OCI-LY7 (cell line): ENCODE results near the gene HSD11B1. TPM values are rescaled to one million over a fixed set of nuclear protein-coding genes. Genes with fewer than 3 reads are reported as not detected.
A peak's percentile ranks its signal among the peaks of the same experiment; 100 is the strongest.

Source experiments
- BruUV-seq: library from RNA; stranded (reverse); fragments of 400-500 nt; replicated peaks from 2 replicates; lab custom pipeline; 2021; lab: Mats Ljungman, UMichigan
- CTCF ChIA-PET: fragments of 300-600 bp; sonication (Branson Sonifier 250); formaldehyde crosslinking; loops from one replicate; lab custom pipeline; 2022; ENCODE audit warnings: antibody characterized with exemption; ENCODE audit not compliant: unreplicated experiment; lab: Charles Lee
- POLR2A ChIA-PET: fragments of 300-600 bp; sonication (Branson Sonifier 250); formaldehyde crosslinking; loops from one replicate; lab custom pipeline; 2022; ENCODE audit warnings: antibody characterized with exemption; lab: Charles Lee
- DNase-seq: peaks from one replicate; pipeline ENCODE4 v3.0.0-alpha.2; 2015; ENCODE audit warnings: low spot score
- H2AFZ ChIP-seq: fragments of 200-600 bp; sonication (generic), shearing (Covaris generic); 2 replicates; pipeline ENCODE4 v1.6.1; 2014; ENCODE audit warnings: mild to moderate bottlenecking, antibody characterized with exemption, low read length, moderate library complexity
- H3K27ac ChIP-seq: fragments of 200-600 bp; sonication (generic); 2 replicates; pipeline ENCODE4 v1.5.1; 2014; ENCODE audit warnings: mixed run types, low read depth, mild to moderate bottlenecking, moderate library complexity, low read length, inconsistent platforms; ENCODE audit not compliant: poor library complexity, severe bottlenecking
- H3K36me3 ChIP-seq: fragments of 200-600 bp; sonication (generic); 2 replicates; pipeline ENCODE4 v1.6.1; 2014; ENCODE audit warnings: mild to moderate bottlenecking, antibody characterized with exemption, low read length, moderate library complexity, mixed read lengths; ENCODE audit not compliant: insufficient read depth
- H3K4me1 ChIP-seq: fragments of 200-600 bp; sonication (generic); 2 replicates; pipeline ENCODE4 v1.5.1; 2014; ENCODE audit warnings: mild to moderate bottlenecking, low read length; ENCODE audit not compliant: insufficient read depth, poor library complexity, severe bottlenecking
- H3K4me2 ChIP-seq: fragments of 200-600 bp; sonication (generic); 2 replicates; pipeline ENCODE4 v1.6.1; 2014; ENCODE audit warnings: mild to moderate bottlenecking, low read length
- H3K4me3 ChIP-seq: fragments of 200-600 bp; sonication (generic); 2 replicates; pipeline ENCODE4 v1.5.1; 2014; ENCODE audit warnings: mild to moderate bottlenecking, low read depth, low read length; ENCODE audit not compliant: poor library complexity, severe bottlenecking
- H3K79me2 ChIP-seq: fragments of 200-600 bp; sonication (generic); 2 replicates; pipeline ENCODE4 v1.6.1; 2016; ENCODE audit warnings: low read depth, mild to moderate bottlenecking, low read length, moderate library complexity, mixed read lengths; ENCODE audit not compliant: insufficient read depth
- H3K9me2 ChIP-seq: fragments of 200-600 bp; sonication (generic); 2 replicates; pipeline ENCODE4 v1.6.1; 2016; ENCODE audit warnings: mild to moderate bottlenecking, low read length, mixed read lengths; ENCODE audit not compliant: insufficient read depth
- H3K9me3 ChIP-seq: fragments of 200-600 bp; sonication (generic); 2 replicates; pipeline ENCODE4 v1.6.1; 2014; ENCODE audit warnings: mild to moderate bottlenecking, mixed run types, low read length, mixed read lengths
- H4K20me1 ChIP-seq: fragments of 200-600 bp; sonication (generic); 2 replicates; pipeline ENCODE4 v1.6.1; 2014; ENCODE audit warnings: mild to moderate bottlenecking, antibody characterized with exemption, low read length, moderate library complexity, mixed read lengths; ENCODE audit not compliant: insufficient read depth
- EZH2phosphoT487 ChIP-seq: fragments of 200-600 bp; sonication (generic); IDR thresholded peaks from 2 replicates; pipeline ENCODE4 v1.6.1; 2018; ENCODE audit warnings: low read depth, borderline replicate concordance, mild to moderate bottlenecking, mixed run types, antibody characterized with exemption, low read length, moderate library complexity, mixed read lengths
- intact Hi-C: fragments of 100-400 bp; cut with micrococcal nuclease; formaldehyde crosslinking; loops from one replicate; pipeline ENCODE4 v1.10.0; 2022; ENCODE audit not compliant: unreplicated experiment
- total RNA-seq, 2 experiments: library from RNA; depleted of rRNA in 1 of 2; stranded (reverse); fragments of >200 nt in 1 of 2; shearing (Covaris generic) in 1 of 2; gene quantifications; 2 replicates each; pipeline ENCODE4 v1.2.3, GENCODE V29; 2014 to 2022
- TF ChIP-seq, protein P1 (sequence below): fragments of 200-600 bp; sonication (generic); conservative IDR thresholded peaks from 2 replicates; pipeline ENCODE4 v1.5.1; 2014; ENCODE audit warnings: mild to moderate bottlenecking, antibody characterized with exemption, low read length, moderate library complexity, mixed read lengths

The HSD11B1 gene
- total RNA-seq, 2 experiments from 2014 or later, result not detected

DNA sequence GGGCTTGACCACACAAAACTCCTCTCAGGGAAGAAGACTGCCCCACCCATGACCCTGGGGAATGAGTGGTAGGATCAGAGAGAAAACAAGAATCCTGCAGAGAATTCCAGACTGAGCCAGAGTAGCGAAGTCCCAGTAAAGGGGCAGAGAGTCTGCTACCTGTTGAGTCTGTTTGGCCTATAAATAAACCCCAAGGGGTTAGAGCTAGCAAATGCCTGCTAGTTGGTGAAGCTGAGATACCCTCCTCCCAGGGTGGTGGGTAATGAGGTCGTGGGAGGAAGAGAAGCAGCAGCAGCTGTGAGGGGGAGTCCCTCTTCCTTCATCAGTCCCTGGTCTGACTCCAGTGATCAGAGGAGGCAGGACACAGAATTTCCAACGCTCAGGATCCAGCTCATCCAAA lies 53.8 kb downstream of the HSD11B1 start:
- TF ChIP-seq, protein P1, sequence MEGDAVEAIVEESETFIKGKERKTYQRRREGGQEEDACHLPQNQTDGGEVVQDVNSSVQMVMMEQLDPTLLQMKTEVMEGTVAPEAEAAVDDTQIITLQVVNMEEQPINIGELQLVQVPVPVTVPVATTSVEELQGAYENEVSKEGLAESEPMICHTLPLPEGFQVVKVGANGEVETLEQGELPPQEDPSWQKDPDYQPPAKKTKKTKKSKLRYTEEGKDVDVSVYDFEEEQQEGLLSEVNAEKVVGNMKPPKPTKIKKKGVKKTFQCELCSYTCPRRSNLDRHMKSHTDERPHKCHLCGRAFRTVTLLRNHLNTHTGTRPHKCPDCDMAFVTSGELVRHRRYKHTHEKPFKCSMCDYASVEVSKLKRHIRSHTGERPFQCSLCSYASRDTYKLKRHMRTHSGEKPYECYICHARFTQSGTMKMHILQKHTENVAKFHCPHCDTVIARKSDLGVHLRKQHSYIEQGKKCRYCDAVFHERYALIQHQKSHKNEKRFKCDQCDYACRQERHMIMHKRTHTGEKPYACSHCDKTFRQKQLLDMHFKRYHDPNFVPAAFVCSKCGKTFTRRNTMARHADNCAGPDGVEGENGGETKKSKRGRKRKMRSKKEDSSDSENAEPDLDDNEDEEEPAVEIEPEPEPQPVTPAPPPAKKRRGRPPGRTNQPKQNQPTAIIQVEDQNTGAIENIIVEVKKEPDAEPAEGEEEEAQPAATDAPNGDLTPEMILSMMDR, result no peak
- TF ChIP-seq EZH2phosphoT487, result no peak
- Histone ChIP-seq H3K36me3 (peaks cover 43% of the 10 kb centered on the region), H3K4me3 (no peak overlapping the region), H3K79me2 (peaks cover 9% of the 10 kb centered on the region; the same call in 1 of the 2 replicates), H3K27ac (no peak overlapping the region), H3K9me2 (no peaks in the 10 kb centered on the region), H4K20me1 (no peaks in the 10 kb centered on the region), H2AFZ (no peak overlapping the region), H3K4me1 (peaks cover 29% of the 10 kb centered on the region), H3K9me3 (no peaks in the 10 kb centered on the region), H3K4me2 (peak overlapping the region; percentile 75; the same call in 1 of the 2 replicates)
- intact Hi-C loops, result loop anchor here (10.0 kb wide), 1 partner anchor 576 kb away; no protein-coding TSS in a partner anchor
- POLR2A ChIA-PET, result interaction anchor here (3.3 to 6.1 kb wide), 2 partner anchors 9 to 15 kb away, joined by 24 to 50 read pairs; no protein-coding TSS in a partner anchor
- no TSS peak for BruUV-seq
- CTCF ChIA-PET, result no interaction called here
- no peak for DNase-seq

DNA sequence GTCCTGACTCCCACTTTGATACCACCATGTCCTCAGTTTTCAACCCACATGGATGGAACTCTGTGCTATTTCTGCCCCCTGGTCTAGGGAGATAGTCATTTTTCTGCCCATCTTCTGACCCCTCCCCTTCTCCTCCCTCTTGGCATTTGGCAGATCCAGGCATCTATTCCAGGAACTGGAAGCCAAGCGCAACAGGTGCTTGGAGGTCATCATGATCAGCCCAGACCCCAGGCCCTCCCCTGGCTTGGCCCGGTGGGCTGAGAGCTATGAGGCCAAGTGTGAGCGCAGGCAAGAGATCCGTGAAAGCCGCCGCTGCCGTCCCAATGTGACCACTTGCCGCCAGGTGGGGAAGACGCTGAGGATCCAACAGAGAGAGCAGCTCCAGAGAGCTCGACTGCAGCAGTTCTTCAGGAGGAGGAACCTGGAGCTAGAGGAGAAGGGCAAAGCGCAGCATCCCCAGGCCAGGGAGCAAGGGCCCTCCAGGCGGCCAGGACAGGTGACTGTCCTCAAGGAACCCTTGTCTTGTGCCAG lies 55.2 kb downstream of the HSD11B1 start:
- ChIA-PET CTCF (no interaction called here), POLR2A (interaction anchor here (1.3 to 6.1 kb wide), 3 partner anchors 7 to 24 kb away, joined by 3 to 50 read pairs (median 7); no protein-coding TSS in a partner anchor)
- H3K4me1 ChIP-seq, result peaks cover 29% of the 10 kb centered on the region
- H2AFZ ChIP-seq, result no peak overlapping the region
- no peak for DNase-seq
- H3K27ac ChIP-seq, result no peak overlapping the region
- H4K20me1 ChIP-seq, result no peaks in the 10 kb centered on the region
- H3K9me2 ChIP-seq, result no peaks in the 10 kb centered on the region
- BruUV-seq, result no TSS peak
- peaks cover 52% of the 10 kb centered on the region for H3K36me3 ChIP-seq
- peaks cover 9% of the 10 kb centered on the region; the same call in 1 of the 2 replicates for H3K79me2 ChIP-seq
- no peak overlapping the region for H3K4me3 ChIP-seq
- no peak overlapping the region for H3K4me2 ChIP-seq
- no peaks in the 10 kb centered on the region for H3K9me3 ChIP-seq
- TF ChIP-seq, protein P1, result no peak
- no peak for TF ChIP-seq EZH2phosphoT487
- intact Hi-C loops, result loop anchor here (10.0 kb wide), 1 partner anchor 575 kb away; no protein-coding TSS in a partner anchor

DNA sequence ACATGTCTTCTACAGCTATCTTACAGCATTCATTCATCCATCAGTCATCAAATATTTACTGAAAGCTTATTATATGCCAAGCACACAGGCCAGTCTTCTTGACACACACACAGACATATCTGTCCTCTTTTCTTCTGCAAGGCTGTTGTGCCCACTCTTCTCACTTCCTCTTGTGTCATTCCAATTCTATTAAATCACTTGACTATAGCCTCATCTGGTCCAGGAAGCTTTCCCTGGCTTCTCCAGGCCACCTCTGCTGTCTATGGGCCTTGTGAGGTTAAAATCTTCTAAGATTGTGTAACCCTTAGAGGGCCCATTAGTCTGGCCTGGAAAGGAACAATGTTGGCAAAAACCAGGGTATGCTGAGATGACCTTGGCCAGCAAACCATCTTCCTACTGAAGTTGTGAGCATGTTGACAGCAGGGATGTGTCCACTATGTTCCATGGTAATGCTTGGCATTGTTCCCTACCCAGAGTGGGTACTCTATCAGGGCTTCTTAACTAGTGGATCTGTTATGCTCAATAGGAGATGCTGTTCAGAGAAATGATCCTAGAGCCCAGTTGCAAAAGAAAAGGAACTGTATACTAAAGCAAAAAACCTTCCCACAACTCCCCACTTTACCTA lies 56.5 kb downstream of the HSD11B1 start:
- BruUV-seq, result no TSS peak
- no peak for DNase-seq
- no peak overlapping the region for H3K27ac ChIP-seq
- peaks cover 9% of the 10 kb centered on the region; the same call in 1 of the 2 replicates for H3K79me2 ChIP-seq
- intact Hi-C loops, result no loop called here
- H3K4me2 ChIP-seq, result no peak overlapping the region
- H3K9me2 ChIP-seq, result no peaks in the 10 kb centered on the region
- no peak overlapping the region for H3K4me3 ChIP-seq
- peaks cover 18% of the 10 kb centered on the region for H3K4me1 ChIP-seq
- H4K20me1 ChIP-seq, result no peaks in the 10 kb centered on the region
- peaks cover 53% of the 10 kb centered on the region for H3K36me3 ChIP-seq
- ChIA-PET CTCF (no interaction called here), POLR2A (interaction anchor here (1.3 to 1.4 kb wide), 2 partner anchors 14 to 22 kb away, joined by 3 to 7 read pairs; no protein-coding TSS in a partner anchor)
- H3K9me3 ChIP-seq, result no peaks in the 10 kb centered on the region
- H2AFZ ChIP-seq, result no peak overlapping the region
- no peak for TF ChIP-seq EZH2phosphoT487
